CD14-positive monocyte (primary cell): ENCODE results near the gene SKOR1. TPM values are rescaled to one million over a fixed set of nuclear protein-coding genes. Genes with fewer than 3 reads are reported as not detected.

ENCODE experiments used
- DNase-seq, 3 donors: peaks; one replicate each; pipeline ENCODE4 v3.0.0-alpha.2; 2011 to 2022
- H2AFZ ChIP-seq: 2 replicates; pipeline ENCODE4 v1.6.0; 2012; ENCODE audit warnings: mild to moderate bottlenecking, low read depth, low read length, inconsistent platforms; ENCODE audit not compliant: insufficient read depth, poor library complexity, severe bottlenecking
- H3K27ac ChIP-seq, 2 donors: 1 replicate in 1 of 2; 2 replicates in 1 of 2; pipeline ENCODE4 v1.5.1; 2012 to 2013; ENCODE audit warnings: low read length in 2 of 2, control low read depth in 1 of 2, inconsistent platforms in 1 of 2, low read depth in 1 of 2, mild to moderate bottlenecking in 1 of 2
- H3K27me3 ChIP-seq, 2 donors: one replicate each; pipeline versions ENCODE4 v1.6.0 to v1.6.1; 2011 to 2013; ENCODE audit warnings: low read length in 2 of 2; ENCODE audit not compliant: control insufficient read depth in 2 of 2, insufficient read depth in 2 of 2
- H3K36me3 ChIP-seq, 2 donors: replicated peaks in 1 of 2; 1 replicate in 1 of 2; 2 replicates in 1 of 2; pipeline versions ENCODE4 v1.5.1 to v1.6.1; 2012 to 2013; ENCODE audit warnings: low read length in 2 of 2, control low read depth in 1 of 2, inconsistent platforms in 1 of 2, mild to moderate bottlenecking in 1 of 2; ENCODE audit not compliant: insufficient read depth in 2 of 2, control insufficient read depth in 1 of 2
- H3K4me1 ChIP-seq, 2 donors: 1 replicate in 1 of 2; 2 replicates in 1 of 2; pipeline versions ENCODE4 v1.5.1 to v1.6.1; 2012 to 2013; ENCODE audit warnings: low read length in 2 of 2, control low read depth in 1 of 2, inconsistent platforms in 1 of 2, mild to moderate bottlenecking in 1 of 2, moderate library complexity in 1 of 2; ENCODE audit not compliant: insufficient read depth in 2 of 2, control insufficient read depth in 1 of 2
- H3K4me2 ChIP-seq: replicated peaks from 2 replicates; pipeline ENCODE3; 2012; ENCODE audit warnings: low read length, moderate library complexity, mild to moderate bottlenecking; ENCODE audit not compliant: poor library complexity, severe bottlenecking; ENCODE audit errors: extremely low read depth
- H3K4me3 ChIP-seq, 3 experiments: fragments of 200-600 bp in 1 of 3; sonication (generic) in 1 of 3; replicated peaks in 1 of 3; 1 replicate in 2 of 3; 2 replicates in 1 of 3; pipeline ENCODE4 v1.5.1; 2011 to 2013; ENCODE audit warnings: low read length in 3 of 3, mild to moderate bottlenecking in 3 of 3, control low read depth in 2 of 3, low read depth in 2 of 3, inconsistent platforms in 1 of 3, moderate library complexity in 1 of 3
- H3K79me2 ChIP-seq: 2 replicates; pipeline ENCODE4 v1.6.0; 2012; ENCODE audit warnings: mild to moderate bottlenecking, control low read depth, inconsistent platforms, low read length, moderate library complexity; ENCODE audit not compliant: insufficient read depth
- H3K9ac ChIP-seq: 2 replicates; pipeline ENCODE4 v1.6.0; 2017; ENCODE audit warnings: low read length, mild to moderate bottlenecking; ENCODE audit not compliant: insufficient read depth, poor library complexity, severe bottlenecking
- H3K9me3 ChIP-seq, 2 donors: replicated peaks in 1 of 2; 1 replicate in 1 of 2; 2 replicates in 1 of 2; pipeline versions ENCODE4 v1.5.1 to v1.6.1; 2012 to 2013; ENCODE audit warnings: low read length in 2 of 2, control low read depth in 1 of 2; ENCODE audit not compliant: control insufficient read depth in 1 of 2, insufficient read depth in 1 of 2
- H4K20me1 ChIP-seq: 2 replicates; pipeline ENCODE4 v1.6.0; 2012; ENCODE audit warnings: mild to moderate bottlenecking, low read length, control low read depth, moderate library complexity; ENCODE audit not compliant: insufficient read depth
- H3K27ac Mint-ChIP-seq, 7 donors: one replicate each; pipeline ENCODE4 v1.8.0; 2020; ENCODE audit warnings: mild to moderate bottlenecking in 7 of 7, mixed read lengths in 7 of 7, moderate library complexity in 6 of 7, inconsistent platforms in 2 of 7
- H3K27me3 Mint-ChIP-seq, 3 donors: one replicate each; pipeline ENCODE4 v1.8.0; 2021 to 2022; ENCODE audit warnings: low read depth in 3 of 3, mild to moderate bottlenecking in 3 of 3, mixed read lengths in 3 of 3, moderate library complexity in 3 of 3, inconsistent platforms in 1 of 3
- H3K36me3 Mint-ChIP-seq, 2 donors: one replicate each; pipeline ENCODE4 v1.8.0; 2020; ENCODE audit warnings: mixed read lengths in 2 of 2, inconsistent platforms in 1 of 2, mild to moderate bottlenecking in 1 of 2
- H3K4me1 Mint-ChIP-seq: one replicate; pipeline ENCODE4 v1.8.0; 2020; ENCODE audit warnings: mild to moderate bottlenecking, mixed read lengths
- H3K4me3 Mint-ChIP-seq, 2 donors: one replicate each; pipeline ENCODE4 v1.8.0; 2020; ENCODE audit warnings: mild to moderate bottlenecking in 2 of 2, mixed read lengths in 2 of 2, moderate library complexity in 1 of 2
- H3K9me3 Mint-ChIP-seq, 7 donors: one replicate each; pipeline ENCODE4 v1.8.0; 2020 to 2022; ENCODE audit warnings: mixed read lengths in 7 of 7, mild to moderate bottlenecking in 6 of 7, moderate library complexity in 6 of 7, inconsistent platforms in 2 of 7
- CTCF ChIP-seq: fragments of 200-600 bp; IDR thresholded peaks from one replicate; pipeline ENCODE4 v1.8.0; 2022; ENCODE audit warnings: antibody characterized with exemption, mild to moderate bottlenecking
- WGBS: methylation state at CpG from one replicate; pipeline ENCODE4 v1.1.5; 2013; ENCODE audit warnings: missing lambda C conversion rate; ENCODE audit not compliant: insufficient coverage; 5-methylcytosine and 5-hydroxymethylcytosine counted together
- intact Hi-C, 2 donors: fragments of 100-400 bp; cut with micrococcal nuclease; formaldehyde crosslinking; loops; one replicate each; pipeline versions ENCODE4 v1.15.0 to v1.15.1; 2023
- polyA plus RNA-seq, 3 donors: library from polyadenylated mRNA; depleted of rRNA in 1 of 3; unstranded in 2 of 3; stranded (reverse) in 1 of 3; fragments of 300-500 nt in 2 of 3; fragments of >200 nt in 1 of 3; fragmentation: Illumina TruSeq in 2 of 3; gene quantifications; 1 replicate in 2 of 3; 2 replicates in 1 of 3; pipeline ENCODE4 v1.2.3, GENCODE V29; 2012 to 2021

SKOR1 gene
- polyA plus RNA-seq, 3 donors: 0.23 TPM; not detected in 2

GRCh38 chr15:67882487-67883233, 57.4 kb downstream of the SKOR1 start:
- Mint-ChIP-seq H3K27me3 (peaks cover 0 to 1% (median 0%) of the 10 kb centered on the region in 3 donors), H3K27ac (peak overlapping the region; percentile 75 to 92 (median 89))
- no peaks in the 10 kb centered on the region for H3K9me3 ChIP-seq

More at GRCh38 chr15:67882487-67883233, 57.4 kb downstream of the SKOR1 start:
- Histone ChIP-seq H3K27ac (peak overlapping the region in 1 of 2 donors; percentile 77), H2AFZ (peak overlapping the region; percentile 62), H3K79me2 (no peaks in the 10 kb centered on the region), H4K20me1 (no peaks in the 10 kb centered on the region), H3K4me1 (peaks cover 67 to 73% of the 10 kb centered on the region in 2 donors), H3K36me3 (no peaks in the 10 kb centered on the region), H3K4me2 (peak overlapping the region; percentile 65), H3K4me3 (peak overlapping the region in 1 of 3 experiments; percentile 52), H3K9ac (peak overlapping the region; percentile 22), H3K27me3 (no peaks in the 10 kb centered on the region)
- intact Hi-C loops: loop anchor here in 1 of 2 donors (10.0 kb wide), 1 partner anchor 62 kb away; no protein-coding TSS in a partner anchor
- peak overlapping the region; percentile 44 to 70 for H3K4me3 Mint-ChIP-seq
- peak; percentile 67 to 83 (median 79) for DNase-seq
- WGBS: 74% methylated on average over 3 of the region's 8 CpGs
- H3K9me3 Mint-ChIP-seq: peaks cover 0 to 1% (median 0%) of the 10 kb centered on the region in 7 donors
- peaks cover 73% of the 10 kb centered on the region for H3K4me1 Mint-ChIP-seq
- H3K36me3 Mint-ChIP-seq: no peaks in the 10 kb centered on the region
- TF ChIP-seq CTCF: no peak
